GM19463 (cell line): Measurements from ENCODE around the gene NES.

Experiments used
- ATAC-seq: cut with Tn5 transposase; IDR thresholded peaks from one replicate; pipeline ENCODE4 v1.9.1; 2021; ENCODE audit warnings: mild to moderate bottlenecking, moderate library complexity; ENCODE audit not compliant: unreplicated experiment

NES gene

GRCh38 chr1:156625436-156626078 is 51.6 kb downstream of the NES start:
- no peak for ATAC-seq

- no peak for ATAC-seq
Measured at GRCh38 chr1:156624814-156625435, 52.3 kb downstream of the NES start.

GRCh38 chr1:156623946-156624813 is 53.0 kb downstream of the NES start:
- ATAC-seq: no peak

GRCh38 chr1:156622581-156623297 is 54.5 kb downstream of the NES start:
- no peak for ATAC-seq

- no peak for ATAC-seq
Measured at GRCh38 chr1:156619582-156619955, 57.6 kb downstream of the NES start.

GRCh38 chr1:156618853-156619581 is 58.2 kb downstream of the NES start, which contains the start of gene HAPLN2:
Gene HAPLN2, plus strand, starts transcription at chr1:156619415. Its CDS starts 4,076 bp downstream, at chr1:156623491.
- ATAC-seq: no peak
